GM12878 (cell line): ENCODE results near the gene CCDC12. TPM values are rescaled to one million over a fixed set of nuclear protein-coding genes. Genes with fewer than 3 reads are reported as not detected.

Experiments used
- ATAC-seq: fragments of 200-7000 bp; cut with Tn5 transposase; 3 replicates; pipeline ENCODE4 v1.9.1; 2020; ENCODE audit warnings: mild to moderate bottlenecking, moderate library complexity
- BruUV-seq: library from RNA; stranded (reverse); fragments of 400-500 nt; replicated peaks from 2 replicates; lab custom pipeline; 2021; lab: Mats Ljungman, UMichigan
- CTCF ChIA-PET: fragments of 300-600 bp; sonication (Branson Sonifier 250); formaldehyde crosslinking; extraction: SDS; loops from one replicate; lab custom pipeline; 2021; ENCODE audit warnings: inconsistent platforms; lab: Yijun Ruan, JAX
- POLR2A ChIA-PET: fragments of 350-600 bp; formaldehyde crosslinking; extraction: SDS; loops from one replicate; lab custom pipeline; 2021; ENCODE audit warnings: inconsistent platforms; lab: Charles Lee
- RAD21 ChIA-PET: fragments of 300-600 bp; sonication (Branson Sonifier 250); formaldehyde crosslinking; loops from one replicate; lab custom pipeline; 2023; ENCODE audit warnings: antibody characterized with exemption; ENCODE audit not compliant: unreplicated experiment; lab: Charles Lee
- SMC1A ChIA-PET: fragments of 300-600 bp; sonication (Branson Sonifier 250); formaldehyde crosslinking; loops from one replicate; lab custom pipeline; 2023; ENCODE audit not compliant: unreplicated experiment, uncharacterized antibody; lab: Charles Lee
- DNase-seq: peaks from one replicate; pipeline ENCODE4 v3.0.0-alpha.2; 2011; ENCODE audit warnings: low read depth, low spot score
- FAIRE-seq: peaks from 3 replicates; lab custom pipeline; 2011; peaks lifted over from hg19 to GRCh38; lab: Jason Lieb, UNC
- H2AFZ ChIP-seq: 2 replicates; pipeline ENCODE4 v1.6.0; 2011; ENCODE audit warnings: low read depth, low read length, control low read depth; ENCODE audit not compliant: control insufficient read depth
- H3K27ac ChIP-seq: 2 replicates; pipeline ENCODE4 v1.5.1; 2011; ENCODE audit warnings: control low read depth; ENCODE audit not compliant: control insufficient read depth, insufficient read depth
- H3K27me3 ChIP-seq, 2 experiments: replicated peaks in 1 of 2; 2 replicates each; pipeline versions ENCODE4 v1.6.0 to v1.6.1; 2011; ENCODE audit warnings: low read length in 1 of 2; ENCODE audit not compliant: control insufficient read depth in 2 of 2, insufficient read depth in 2 of 2
- H3K36me3 ChIP-seq, 2 experiments: 2 replicates each; pipeline ENCODE4 v1.5.1; 2011; ENCODE audit warnings: low read length in 1 of 2; ENCODE audit not compliant: control insufficient read depth in 2 of 2, insufficient read depth in 2 of 2
- H3K4me1 ChIP-seq: 2 replicates; pipeline ENCODE4 v1.6.1; 2011; ENCODE audit warnings: mild to moderate bottlenecking, low read length, moderate library complexity, mixed read lengths; ENCODE audit not compliant: control insufficient read depth, insufficient read depth
- H3K4me2 ChIP-seq: 2 replicates; pipeline ENCODE4 v1.6.0; 2011; ENCODE audit warnings: control low read depth; ENCODE audit not compliant: control insufficient read depth, insufficient read depth
- H3K4me3 ChIP-seq: fragments of 200-600 bp; sonication (generic); 2 replicates; pipeline ENCODE4 v1.5.1; 2016
- H3K79me2 ChIP-seq: 2 replicates; pipeline ENCODE4 v1.6.0; 2011; ENCODE audit warnings: low read length; ENCODE audit not compliant: control insufficient read depth, insufficient read depth
- H3K9ac ChIP-seq: 2 replicates; pipeline ENCODE4 v1.8.0; 2011; ENCODE audit warnings: low read length, control low read depth, mixed read lengths; ENCODE audit not compliant: control insufficient read depth, insufficient read depth
- H3K9me3 ChIP-seq: replicated peaks from 3 replicates; pipeline ENCODE4 v1.5.1; 2011; ENCODE audit warnings: mild to moderate bottlenecking, low read length; ENCODE audit not compliant: control insufficient read depth, insufficient read depth
- H4K20me1 ChIP-seq: 2 replicates; pipeline ENCODE4 v1.6.0; 2011; ENCODE audit not compliant: control insufficient read depth, insufficient read depth
- ASH2L ChIP-seq: fragments of 300-600, 200-600 bp; sonication (generic); IDR thresholded peaks from 2 replicates; pipeline ENCODE4 v1.6.1; 2017; ENCODE audit warnings: low read depth, mild to moderate bottlenecking, borderline replicate concordance
- BRCA1 ChIP-seq: IDR thresholded peaks from 2 replicates; pipeline ENCODE4 v1.6.1; 2011; ENCODE audit warnings: low read depth, low read length, improper control_type of control experiment
- CBX5 ChIP-seq: sonication (generic); IDR thresholded peaks from 2 replicates; pipeline ENCODE4 v1.6.1; 2016; ENCODE audit warnings: low read depth, moderate library complexity, mild to moderate bottlenecking, inconsistent platforms
- FOXM1 ChIP-seq: IDR thresholded peaks from 2 replicates; pipeline ENCODE4 v1.6.1; 2012; ENCODE audit warnings: low read depth, mild to moderate bottlenecking, inconsistent platforms, low read length, moderate library complexity
- IKZF2 ChIP-seq, 2 experiments: fragments of 450-650 bp; IDR thresholded peaks; 2 replicates each; pipeline ENCODE4 v1.6.1; 2017; ENCODE audit warnings: mild to moderate bottlenecking in 2 of 2, moderate library complexity in 2 of 2
- KAT2A ChIP-seq: conservative IDR thresholded peaks from 2 replicates; pipeline ENCODE4 v1.6.1; 2011; ENCODE audit warnings: low read depth, low read length; ENCODE audit not compliant: control insufficient read depth
- KDM1A ChIP-seq: fragments of 200-600 bp; sonication (generic); IDR thresholded peaks from 2 replicates; pipeline ENCODE4 v1.6.1; 2016; ENCODE audit warnings: borderline replicate concordance
- PML ChIP-seq: IDR thresholded peaks from 2 replicates; pipeline ENCODE4 v1.6.1; 2012; ENCODE audit warnings: low read length, inconsistent platforms
- POLR2AphosphoS2 ChIP-seq: IDR thresholded peaks from 2 replicates; pipeline ENCODE4 v1.6.1; 2011; ENCODE audit warnings: low read depth, mild to moderate bottlenecking, low read length, improper control_type of control experiment, moderate library complexity
- RBBP5 ChIP-seq: fragments of 200-600 bp; sonication (generic); conservative IDR thresholded peaks from 2 replicates; pipeline ENCODE4 v1.6.1; 2016
- SMAD1 ChIP-seq: fragments of 450-650 bp; IDR thresholded peaks from 2 replicates; pipeline ENCODE4 v1.6.1; 2018; ENCODE audit warnings: mild to moderate bottlenecking, low read depth; ENCODE audit not compliant: partially characterized antibody
- SMARCA5 ChIP-seq: fragments of 450-650 bp; IDR thresholded peaks from 2 replicates; pipeline ENCODE4 v1.6.1; 2017; ENCODE audit warnings: mild to moderate bottlenecking
- ZNF622 ChIP-seq: fragments of 450-650 bp; IDR thresholded peaks from 2 replicates; pipeline ENCODE4 v1.6.1; 2017; ENCODE audit warnings: mild to moderate bottlenecking, inconsistent platforms
- WGBS: methylation state at CpG from one replicate; pipeline ENCODE4 v1.1.6; 2016; ENCODE audit warnings: low lambda C conversion rate; ENCODE audit not compliant: insufficient replicate concordance, insufficient coverage; ENCODE audit errors: missing lambda C conversion rate; 5-methylcytosine and 5-hydroxymethylcytosine counted together
- in situ Hi-C: fragments of 300-500 bp; cut with MboI; formaldehyde crosslinking; loops from 9 replicates; pipeline ENCODE4 v1.14.3; 2018; ENCODE audit warnings: mixed read lengths
- intact Hi-C: fragments of 100-400 bp; cut with micrococcal nuclease; formaldehyde crosslinking; loops from one replicate; pipeline ENCODE4 v1.14.2; 2022; ENCODE audit not compliant: unreplicated experiment
- polyA plus RNA-seq, 11 experiments: library from polyadenylated mRNA; depleted of rRNA in 4 of 11; unstranded in 6 of 11; stranded (reverse) in 5 of 11; fragments of >200 nt; fragmentation: Nextera tagmentation in 4 of 11; fragmentation: Illumina TruSeq in 1 of 11; extraction: Ambion mirVana in 4 of 11; extraction: Trizol in 1 of 11; gene quantifications; 1 replicate in 1 of 11; 2 replicates in 10 of 11; pipeline versions ENCODE4 v1.2.1 to v1.2.3, GENCODE V29; 2011 to 2016; ENCODE audit warnings: inconsistent platforms in 2 of 11, missing spikeins in 2 of 11, low read depth in 1 of 11
- total RNA-seq, 4 experiments: library from RNA; depleted of rRNA in 3 of 4; stranded (reverse); fragments of >200 nt in 3 of 4; fragmentation: Illumina TruSeq in 1 of 4; extraction: Trizol in 1 of 4; gene quantifications; 2 replicates each; pipeline versions ENCODE4 v1.2.1 to v1.2.3, GENCODE V29; 2013 to 2021
- TF ChIP-seq, protein P1 (sequence below): fragments of 450-650 bp; formaldehyde crosslinking; IDR thresholded peaks from 2 replicates; pipeline ENCODE4 v1.5.0; 2022; ENCODE audit warnings: mild to moderate bottlenecking, missing genetic modification characterization
- TF ChIP-seq, protein P2 (sequence below): fragments of 450-650 bp; IDR thresholded peaks from 2 replicates; pipeline ENCODE4 v1.6.1; 2017; ENCODE audit warnings: antibody characterized with exemption, mild to moderate bottlenecking, moderate library complexity
- TF ChIP-seq, protein P3 (sequence below): fragments of 450-650 bp; IDR thresholded peaks from 2 replicates; pipeline ENCODE4 v1.6.1; 2016; ENCODE audit warnings: mild to moderate bottlenecking

The CCDC12 gene
- total and polyA plus RNA-seq, 10 of the 15 experiments (the other 5 are each of a cell fraction or from before 2014, with no cell fraction given), result 9.2 to 91.4 (median 61.3) TPM

DNA sequence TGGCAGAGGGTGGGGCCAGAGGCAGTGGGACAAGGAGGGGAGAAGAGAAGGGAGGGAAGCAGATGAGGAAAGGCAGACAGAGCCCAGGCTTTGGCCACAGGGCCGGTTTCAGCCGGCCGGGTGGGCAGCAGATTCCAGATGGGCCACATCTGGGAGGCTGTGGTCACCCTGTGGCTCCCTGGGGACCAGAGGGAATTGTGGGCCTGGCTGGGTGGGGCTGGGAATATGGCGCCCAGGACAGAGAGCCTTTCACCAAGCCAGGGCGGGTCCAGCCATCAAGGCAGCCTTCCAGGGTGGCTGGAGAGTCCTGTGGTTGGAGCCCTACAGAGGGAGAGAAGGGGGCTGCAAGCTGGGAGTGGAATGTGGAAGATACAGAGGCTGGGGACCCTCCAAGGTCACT is 80.2 kb downstream of the CCDC12 start:
- DNase-seq (no peak), ATAC-seq (no peak), FAIRE-seq (no peak)
- Histone ChIP-seq H2AFZ (no peak overlapping the region), H3K79me2 (no peaks in the 10 kb centered on the region), H3K36me3 (no peaks in the 10 kb centered on the region), H4K20me1 (peaks cover 2% of the 10 kb centered on the region; the same call in 1 of the 2 replicates), H3K9me3 (no peaks in the 10 kb centered on the region), H3K27ac (no peak overlapping the region), H3K27me3 (peaks cover 0 to 2% of the 10 kb centered on the region in 2 experiments; a peak in 3 of 4 replicates), H3K9ac (no peak overlapping the region), H3K4me2 (no peak overlapping the region), H3K4me1 (no peaks in the 10 kb centered on the region; the same call in 1 of the 2 replicates), H3K4me3 (no peak overlapping the region)
- ChIA-PET POLR2A (no interaction called here), SMC1A (interaction anchor here (0.8 to 2.5 kb wide), 6 partner anchors 13 to 193 kb away, joined by 3 to 16 read pairs (median 4); no protein-coding TSS in a partner anchor), CTCF (interaction anchor here (0.5 to 2.9 kb wide), 10 partner anchors 10 to 194 kb away, joined by 3 to 35 read pairs (median 4); no protein-coding TSS in a partner anchor), RAD21 (interaction anchor here (0.8 to 1.0 kb wide), 2 partner anchors 13 to 191 kb away, joined by 3 to 4 read pairs; no protein-coding TSS in a partner anchor)
- WGBS, result 23% methylated on average over 5 of the region's 5 CpGs
- no TSS peak for BruUV-seq
- TF ChIP-seq POLR2AphosphoS2 (no peak), BRCA1 (no peak), KDM1A (no peak), IKZF2 (IDR thresholded peaks at IDR 0.05) (no peak), FOXM1 (no peak), KAT2A (no peak), PML (no peak), ASH2L (no peak), CBX5 (no peak), SMAD1 (no peak), ZNF622 (no peak), RBBP5 (no peak), SMARCA5 (no peak)
- TF ChIP-seq, protein P1, sequence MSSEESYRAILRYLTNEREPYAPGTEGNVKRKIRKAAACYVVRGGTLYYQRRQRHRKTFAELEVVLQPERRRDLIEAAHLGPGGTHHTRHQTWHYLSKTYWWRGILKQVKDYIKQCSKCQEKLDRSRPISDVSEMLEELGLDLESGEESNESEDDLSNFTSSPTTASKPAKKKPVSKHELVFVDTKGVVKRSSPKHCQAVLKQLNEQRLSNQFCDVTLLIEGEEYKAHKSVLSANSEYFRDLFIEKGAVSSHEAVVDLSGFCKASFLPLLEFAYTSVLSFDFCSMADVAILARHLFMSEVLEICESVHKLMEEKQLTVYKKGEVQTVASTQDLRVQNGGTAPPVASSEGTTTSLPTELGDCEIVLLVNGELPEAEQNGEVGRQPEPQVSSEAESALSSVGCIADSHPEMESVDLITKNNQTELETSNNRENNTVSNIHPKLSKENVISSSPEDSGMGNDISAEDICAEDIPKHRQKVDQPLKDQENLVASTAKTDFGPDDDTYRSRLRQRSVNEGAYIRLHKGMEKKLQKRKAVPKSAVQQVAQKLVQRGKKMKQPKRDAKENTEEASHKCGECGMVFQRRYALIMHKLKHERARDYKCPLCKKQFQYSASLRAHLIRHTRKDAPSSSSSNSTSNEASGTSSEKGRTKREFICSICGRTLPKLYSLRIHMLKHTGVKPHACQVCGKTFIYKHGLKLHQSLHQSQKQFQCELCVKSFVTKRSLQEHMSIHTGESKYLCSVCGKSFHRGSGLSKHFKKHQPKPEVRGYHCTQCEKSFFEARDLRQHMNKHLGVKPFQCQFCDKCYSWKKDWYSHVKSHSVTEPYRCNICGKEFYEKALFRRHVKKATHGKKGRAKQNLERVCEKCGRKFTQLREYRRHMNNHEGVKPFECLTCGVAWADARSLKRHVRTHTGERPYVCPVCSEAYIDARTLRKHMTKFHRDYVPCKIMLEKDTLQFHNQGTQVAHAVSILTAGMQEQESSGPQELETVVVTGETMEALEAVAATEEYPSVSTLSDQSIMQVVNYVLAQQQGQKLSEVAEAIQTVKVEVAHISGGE (CRISPR knock-in tag), result no peak
- TF ChIP-seq, protein P2, sequence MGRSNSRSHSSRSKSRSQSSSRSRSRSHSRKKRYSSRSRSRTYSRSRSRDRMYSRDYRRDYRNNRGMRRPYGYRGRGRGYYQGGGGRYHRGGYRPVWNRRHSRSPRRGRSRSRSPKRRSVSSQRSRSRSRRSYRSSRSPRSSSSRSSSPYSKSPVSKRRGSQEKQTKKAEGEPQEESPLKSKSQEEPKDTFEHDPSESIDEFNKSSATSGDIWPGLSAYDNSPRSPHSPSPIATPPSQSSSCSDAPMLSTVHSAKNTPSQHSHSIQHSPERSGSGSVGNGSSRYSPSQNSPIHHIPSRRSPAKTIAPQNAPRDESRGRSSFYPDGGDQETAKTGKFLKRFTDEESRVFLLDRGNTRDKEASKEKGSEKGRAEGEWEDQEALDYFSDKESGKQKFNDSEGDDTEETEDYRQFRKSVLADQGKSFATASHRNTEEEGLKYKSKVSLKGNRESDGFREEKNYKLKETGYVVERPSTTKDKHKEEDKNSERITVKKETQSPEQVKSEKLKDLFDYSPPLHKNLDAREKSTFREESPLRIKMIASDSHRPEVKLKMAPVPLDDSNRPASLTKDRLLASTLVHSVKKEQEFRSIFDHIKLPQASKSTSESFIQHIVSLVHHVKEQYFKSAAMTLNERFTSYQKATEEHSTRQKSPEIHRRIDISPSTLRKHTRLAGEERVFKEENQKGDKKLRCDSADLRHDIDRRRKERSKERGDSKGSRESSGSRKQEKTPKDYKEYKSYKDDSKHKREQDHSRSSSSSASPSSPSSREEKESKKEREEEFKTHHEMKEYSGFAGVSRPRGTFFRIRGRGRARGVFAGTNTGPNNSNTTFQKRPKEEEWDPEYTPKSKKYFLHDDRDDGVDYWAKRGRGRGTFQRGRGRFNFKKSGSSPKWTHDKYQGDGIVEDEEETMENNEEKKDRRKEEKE, result no peak
- TF ChIP-seq, protein P3, sequence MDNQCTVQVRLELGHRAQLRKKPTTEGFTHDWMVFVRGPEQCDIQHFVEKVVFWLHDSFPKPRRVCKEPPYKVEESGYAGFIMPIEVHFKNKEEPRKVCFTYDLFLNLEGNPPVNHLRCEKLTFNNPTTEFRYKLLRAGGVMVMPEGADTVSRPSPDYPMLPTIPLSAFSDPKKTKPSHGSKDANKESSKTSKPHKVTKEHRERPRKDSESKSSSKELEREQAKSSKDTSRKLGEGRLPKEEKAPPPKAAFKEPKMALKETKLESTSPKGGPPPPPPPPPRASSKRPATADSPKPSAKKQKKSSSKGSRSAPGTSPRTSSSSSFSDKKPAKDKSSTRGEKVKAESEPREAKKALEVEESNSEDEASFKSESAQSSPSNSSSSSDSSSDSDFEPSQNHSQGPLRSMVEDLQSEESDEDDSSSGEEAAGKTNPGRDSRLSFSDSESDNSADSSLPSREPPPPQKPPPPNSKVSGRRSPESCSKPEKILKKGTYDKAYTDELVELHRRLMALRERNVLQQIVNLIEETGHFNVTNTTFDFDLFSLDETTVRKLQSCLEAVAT, result no peak
- intact Hi-C loops, result no loop called here
- in situ Hi-C loops, result loop anchor here (5.0 kb wide), 1 partner anchor 184 kb away; no protein-coding TSS in a partner anchor
